HCT116 (cell line): ENCODE measurements around the gene FBXL14. TPM values are rescaled to one million over a fixed set of nuclear protein-coding genes. Genes with fewer than 3 reads are reported as not detected.
"Not testable (repeated sequence)": the region's sequence is repeated elsewhere in the genome, so short reads cannot be mapped to it uniquely, and the experiment has no call there.

ENCODE experiments used
- ATAC-seq: fragments of 200-7000 bp; cut with Tn5 transposase; 2 replicates; pipeline ENCODE4 v1.9.1; 2020; ENCODE audit warnings: mild to moderate bottlenecking, moderate library complexity
- BruUV-seq: library from RNA; stranded (reverse); fragments of 400-500 nt; replicated peaks from 2 replicates; lab custom pipeline; 2021; lab: Mats Ljungman, UMichigan
- CTCF ChIA-PET: fragments of 300-600 bp; sonication (Branson Sonifier 250); formaldehyde crosslinking; loops from one replicate; lab custom pipeline; 2021; ENCODE audit warnings: antibody characterized with exemption; lab: Charles Lee
- POLR2A ChIA-PET: fragments of 300-600, 350-600 bp; sonication (Branson Sonifier 250); formaldehyde crosslinking; loops from one replicate; lab custom pipeline; 2021; ENCODE audit warnings: antibody characterized with exemption; lab: Charles Lee
- RAD21 ChIA-PET, 2 experiments: fragments of 300-600 bp; sonication (Branson Sonifier 250); formaldehyde crosslinking; loops; one replicate each; lab custom pipeline; 2023; ENCODE audit warnings: low total read pairs in 2 of 2; ENCODE audit not compliant: uncharacterized antibody in 2 of 2, unreplicated experiment in 2 of 2, low non-redundant PET in 1 of 2; lab: Charles Lee
- DNase-seq: peaks from one replicate; pipeline ENCODE4 v3.0.0-alpha.2; 2010; ENCODE audit warnings: low read depth, low spot score
- H2AFZ ChIP-seq: fragments of 200-600 bp; shearing (Covaris generic), sonication (generic); 2 replicates; pipeline ENCODE4 v1.6.1; 2017; ENCODE audit warnings: low read depth, mixed run types, mixed read lengths, antibody characterized with exemption, low read length; ENCODE audit not compliant: poor library complexity, severe bottlenecking
- H3K27ac ChIP-seq: 2 replicates; pipeline ENCODE4 v1.5.1; 2012; ENCODE audit warnings: low read depth, low read length
- H3K27me3 ChIP-seq: fragments of 200-600 bp; sonication (generic); 2 replicates; pipeline ENCODE4 v1.6.1; 2016; ENCODE audit warnings: mixed run types, low read length, mixed read lengths; ENCODE audit not compliant: insufficient read depth
- H3K36me3 ChIP-seq, 2 experiments: fragments of 200-500 bp in 1 of 2; fragments of 200-600 bp in 1 of 2; sonication (Bioruptor generic) in 1 of 2; sonication (generic) in 1 of 2; 2 replicates each; pipeline versions ENCODE4 v1.5.1 to v1.6.1; 2014 to 2016; ENCODE audit warnings: low read length in 2 of 2, inconsistent platforms in 1 of 2, mixed read lengths in 1 of 2, mixed run types in 1 of 2; ENCODE audit not compliant: insufficient read depth in 2 of 2, control insufficient read depth in 1 of 2
- H3K4me1 ChIP-seq, 2 experiments: fragments of 200-600 bp in 1 of 2; sonication (generic) in 1 of 2; 2 replicates each; pipeline versions ENCODE4 v1.5.1 to v1.6.1; 2012 to 2017; ENCODE audit warnings: low read length in 2 of 2, inconsistent platforms in 1 of 2, mild to moderate bottlenecking in 1 of 2, mixed read lengths in 1 of 2, mixed run types in 1 of 2, moderate library complexity in 1 of 2; ENCODE audit not compliant: insufficient read depth in 2 of 2, control insufficient read depth in 1 of 2
- H3K4me2 ChIP-seq: fragments of 200-600 bp; sonication (generic); 2 replicates; pipeline ENCODE4 v1.6.1; 2017; ENCODE audit warnings: mixed run types, low read length, mixed read lengths
- H3K4me3 ChIP-seq, 2 experiments: fragments of 200-600 bp in 1 of 2; sonication (generic) in 1 of 2; replicated peaks in 1 of 2; 2 replicates each; pipeline ENCODE4 v1.5.1; 2011 to 2016; ENCODE audit warnings: low read length in 2 of 2, control low read depth in 1 of 2, low read depth in 1 of 2, mild to moderate bottlenecking in 1 of 2, mixed read lengths in 1 of 2, mixed run types in 1 of 2
- H3K79me2 ChIP-seq: fragments of 200-600 bp; sonication (generic); 2 replicates; pipeline ENCODE4 v1.6.1; 2017; ENCODE audit warnings: mild to moderate bottlenecking, mixed run types, low read length, moderate library complexity, mixed read lengths; ENCODE audit not compliant: insufficient read depth
- H3K9ac ChIP-seq: fragments of 200-600 bp; sonication (generic); 2 replicates; pipeline ENCODE4 v1.6.1; 2016; ENCODE audit warnings: low read length, mixed read lengths
- H3K9me2 ChIP-seq: fragments of 200-600 bp; sonication (generic), shearing (Covaris generic); 2 replicates; pipeline ENCODE4 v1.6.1; 2017; ENCODE audit warnings: mixed run types, mild to moderate bottlenecking, moderate library complexity; ENCODE audit not compliant: insufficient read depth
- H3K9me3 ChIP-seq, 2 experiments: fragments of 200-500 bp in 1 of 2; fragments of 200-600 bp in 1 of 2; sonication (Bioruptor generic) in 1 of 2; sonication (generic) in 1 of 2; 2 replicates each; pipeline ENCODE4 v1.6.1; 2014 to 2017; ENCODE audit warnings: low read length in 2 of 2, mixed read lengths in 2 of 2, inconsistent platforms in 1 of 2, low read depth in 1 of 2, mild to moderate bottlenecking in 1 of 2, mixed run types in 1 of 2, moderate library complexity in 1 of 2; ENCODE audit not compliant: control insufficient read depth in 1 of 2, insufficient read depth in 1 of 2
- H4K20me1 ChIP-seq: fragments of 200-600 bp; sonication (generic), shearing (Covaris generic); 2 replicates; pipeline ENCODE4 v1.6.1; 2017; ENCODE audit warnings: mixed run types, mild to moderate bottlenecking, moderate library complexity; ENCODE audit not compliant: insufficient read depth
- CEBPB ChIP-seq: IDR thresholded peaks from 2 replicates; pipeline ENCODE4 v1.6.1; 2012; ENCODE audit warnings: low read depth
- ELF1 ChIP-seq: IDR thresholded peaks from 2 replicates; pipeline ENCODE4 v1.6.1; 2012; ENCODE audit warnings: low read depth, borderline replicate concordance
- EZH2 ChIP-seq: fragments of 200-600 bp; sonication (generic); IDR thresholded peaks from 2 replicates; pipeline ENCODE4 v1.6.1; 2017; ENCODE audit warnings: antibody characterized with exemption, mixed run types
- EZH2phosphoT487 ChIP-seq: fragments of 200-600 bp; IDR thresholded peaks from 2 replicates; pipeline ENCODE4 v1.6.1; 2018; ENCODE audit warnings: antibody characterized with exemption, borderline replicate concordance
- FOSL1 ChIP-seq: IDR thresholded peaks from 2 replicates; pipeline ENCODE4 v1.6.1; 2012; ENCODE audit warnings: low read depth
- JUND ChIP-seq: IDR thresholded peaks from 2 replicates; pipeline ENCODE4 v1.6.1; 2012
- POLR2A ChIP-seq: IDR thresholded peaks from 2 replicates; pipeline ENCODE4 v1.7.0; 2011; ENCODE audit warnings: borderline replicate concordance; ENCODE audit not compliant: insufficient read depth, insufficient read length; ENCODE audit errors: extremely low read depth
- POLR2AphosphoS5 ChIP-seq: IDR thresholded peaks from 2 replicates; pipeline ENCODE4 v1.6.1; 2011; ENCODE audit warnings: mild to moderate bottlenecking, low read depth, low read length, moderate library complexity
- RAD21 ChIP-seq: IDR thresholded peaks from 2 replicates; pipeline ENCODE4 v1.6.1; 2012; ENCODE audit warnings: low read depth, mild to moderate bottlenecking
- SIN3A ChIP-seq: IDR thresholded peaks from 2 replicates; pipeline ENCODE4 v1.6.1; 2012; ENCODE audit warnings: low read depth
- SP1 ChIP-seq: IDR thresholded peaks from 2 replicates; pipeline ENCODE4 v1.6.1; 2012; ENCODE audit warnings: low read depth
- TCF7L2 ChIP-seq: IDR thresholded peaks from 2 replicates; pipeline ENCODE4 v1.7.0; 2011; ENCODE audit warnings: borderline replicate concordance, inconsistent platforms; ENCODE audit not compliant: insufficient read depth, insufficient read length; ENCODE audit errors: extremely low read depth
- ZFX ChIP-seq: fragments of 450-650 bp; IDR thresholded peaks from 2 replicates; pipeline ENCODE4 v1.6.1; 2017
- intact Hi-C: fragments of 100-400 bp; cut with micrococcal nuclease; formaldehyde crosslinking; loops from 2 replicates; pipeline ENCODE4 v1.10.0; 2022
- total RNA-seq: library from RNA; stranded (reverse); gene quantifications from one replicate; pipeline ENCODE4 v1.2.1, GENCODE V29; 2021; ENCODE audit not compliant: unreplicated experiment
- TF ChIP-seq, protein P1 (sequence below): IDR thresholded peaks from 2 replicates; pipeline ENCODE4 v1.6.1; 2011; ENCODE audit warnings: mild to moderate bottlenecking, low read length, moderate library complexity; ENCODE audit not compliant: insufficient replicate concordance; ENCODE audit errors: extremely low read depth
- TF ChIP-seq, protein P2 (sequence below): IDR thresholded peaks from 2 replicates; pipeline ENCODE4 v1.6.1; 2012; ENCODE audit warnings: low read depth
- TF ChIP-seq, protein P3 (sequence below): IDR thresholded peaks from 2 replicates; pipeline ENCODE4 v1.6.1; 2012

Gene FBXL14
- total RNA-seq, 1 experiment from 2014 or later, result 19.0 TPM

DNA sequence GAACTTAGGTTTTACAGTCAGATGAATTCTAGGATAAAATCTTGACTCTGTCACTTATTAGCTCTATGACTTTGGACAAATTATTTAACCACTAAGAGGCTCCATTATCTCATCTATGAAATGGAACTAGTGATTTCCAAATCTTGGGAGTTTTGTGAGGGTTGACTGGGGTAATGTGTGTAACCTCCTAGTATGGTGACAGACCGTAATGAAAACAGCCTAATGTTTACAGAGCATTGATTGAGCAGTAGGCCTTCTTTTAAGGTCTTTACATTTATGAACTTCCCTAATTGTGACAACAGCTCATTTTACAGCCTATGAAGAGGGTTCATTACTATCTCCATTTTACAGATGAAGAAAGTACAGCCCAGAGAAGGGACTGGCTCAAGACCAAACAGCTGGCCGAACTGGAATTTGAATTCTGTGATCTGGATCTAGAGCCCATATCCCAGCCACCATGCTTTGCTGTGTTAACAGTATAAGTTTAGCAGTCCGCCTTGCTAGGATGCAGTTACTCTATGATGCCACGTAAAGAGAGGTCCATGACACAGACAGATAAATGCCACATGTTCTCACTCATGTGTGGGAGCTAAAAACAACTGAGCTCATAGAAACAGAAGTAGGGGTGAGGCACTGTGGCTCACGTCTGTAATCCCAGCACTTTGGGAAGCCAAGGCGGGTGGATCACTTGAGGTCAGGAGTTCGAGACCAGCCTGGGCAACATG, 9.1 kb upstream of the FBXL14 start:
- H3K79me2 ChIP-seq, result no peaks in the 10 kb centered on the region
- RAD21 ChIA-PET, result interaction anchor here in 1 of 2 experiments (1.3 kb wide), 1 partner anchor 485 kb away, joined by 3 read pairs; no protein-coding TSS in a partner anchor
- H3K36me3 ChIP-seq, result no peaks in the 10 kb centered on the region
- no TSS peak for BruUV-seq
- H3K9ac ChIP-seq, result no peak overlapping the region
- intact Hi-C loops, result no loop called here
- no peak overlapping the region for H2AFZ ChIP-seq
- no peaks in the 10 kb centered on the region for H4K20me1 ChIP-seq
- no peaks in the 10 kb centered on the region for H3K27me3 ChIP-seq
- no peaks in the 10 kb centered on the region for H3K9me3 ChIP-seq
- peaks cover 8 to 22% of the 10 kb centered on the region in 2 experiments for H3K4me1 ChIP-seq
- H3K4me2 ChIP-seq, result no peak overlapping the region
- DNase-seq (no peak), ATAC-seq (no peak)
- H3K4me3 ChIP-seq, result no peak overlapping the region
- H3K27ac ChIP-seq, result no peak overlapping the region
- H3K9me2 ChIP-seq, result no peaks in the 10 kb centered on the region
- CTCF ChIA-PET, result interaction anchor here (1.1 to 2.0 kb wide), 5 partner anchors 9 to 1033 kb away, joined by 3 to 7 read pairs (median 4); no protein-coding TSS in a partner anchor
- TF ChIP-seq SP1 (no peak), SIN3A (no peak), POLR2AphosphoS5 (no peak), EZH2phosphoT487 (no peak), CEBPB (no peak), EZH2 (no peak), POLR2A (no peak), JUND (no peak), ZFX (no peak), TCF7L2 (no peak), ELF1 (no peak), FOSL1 (no peak), RAD21 (no peak)
- TF ChIP-seq, protein P1, sequence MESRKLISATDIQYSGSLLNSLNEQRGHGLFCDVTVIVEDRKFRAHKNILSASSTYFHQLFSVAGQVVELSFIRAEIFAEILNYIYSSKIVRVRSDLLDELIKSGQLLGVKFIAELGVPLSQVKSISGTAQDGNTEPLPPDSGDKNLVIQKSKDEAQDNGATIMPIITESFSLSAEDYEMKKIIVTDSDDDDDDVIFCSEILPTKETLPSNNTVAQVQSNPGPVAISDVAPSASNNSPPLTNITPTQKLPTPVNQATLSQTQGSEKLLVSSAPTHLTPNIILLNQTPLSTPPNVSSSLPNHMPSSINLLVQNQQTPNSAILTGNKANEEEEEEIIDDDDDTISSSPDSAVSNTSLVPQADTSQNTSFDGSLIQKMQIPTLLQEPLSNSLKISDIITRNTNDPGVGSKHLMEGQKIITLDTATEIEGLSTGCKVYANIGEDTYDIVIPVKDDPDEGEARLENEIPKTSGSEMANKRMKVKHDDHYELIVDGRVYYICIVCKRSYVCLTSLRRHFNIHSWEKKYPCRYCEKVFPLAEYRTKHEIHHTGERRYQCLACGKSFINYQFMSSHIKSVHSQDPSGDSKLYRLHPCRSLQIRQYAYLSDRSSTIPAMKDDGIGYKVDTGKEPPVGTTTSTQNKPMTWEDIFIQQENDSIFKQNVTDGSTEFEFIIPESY, result no peak
- TF ChIP-seq, protein P2, sequence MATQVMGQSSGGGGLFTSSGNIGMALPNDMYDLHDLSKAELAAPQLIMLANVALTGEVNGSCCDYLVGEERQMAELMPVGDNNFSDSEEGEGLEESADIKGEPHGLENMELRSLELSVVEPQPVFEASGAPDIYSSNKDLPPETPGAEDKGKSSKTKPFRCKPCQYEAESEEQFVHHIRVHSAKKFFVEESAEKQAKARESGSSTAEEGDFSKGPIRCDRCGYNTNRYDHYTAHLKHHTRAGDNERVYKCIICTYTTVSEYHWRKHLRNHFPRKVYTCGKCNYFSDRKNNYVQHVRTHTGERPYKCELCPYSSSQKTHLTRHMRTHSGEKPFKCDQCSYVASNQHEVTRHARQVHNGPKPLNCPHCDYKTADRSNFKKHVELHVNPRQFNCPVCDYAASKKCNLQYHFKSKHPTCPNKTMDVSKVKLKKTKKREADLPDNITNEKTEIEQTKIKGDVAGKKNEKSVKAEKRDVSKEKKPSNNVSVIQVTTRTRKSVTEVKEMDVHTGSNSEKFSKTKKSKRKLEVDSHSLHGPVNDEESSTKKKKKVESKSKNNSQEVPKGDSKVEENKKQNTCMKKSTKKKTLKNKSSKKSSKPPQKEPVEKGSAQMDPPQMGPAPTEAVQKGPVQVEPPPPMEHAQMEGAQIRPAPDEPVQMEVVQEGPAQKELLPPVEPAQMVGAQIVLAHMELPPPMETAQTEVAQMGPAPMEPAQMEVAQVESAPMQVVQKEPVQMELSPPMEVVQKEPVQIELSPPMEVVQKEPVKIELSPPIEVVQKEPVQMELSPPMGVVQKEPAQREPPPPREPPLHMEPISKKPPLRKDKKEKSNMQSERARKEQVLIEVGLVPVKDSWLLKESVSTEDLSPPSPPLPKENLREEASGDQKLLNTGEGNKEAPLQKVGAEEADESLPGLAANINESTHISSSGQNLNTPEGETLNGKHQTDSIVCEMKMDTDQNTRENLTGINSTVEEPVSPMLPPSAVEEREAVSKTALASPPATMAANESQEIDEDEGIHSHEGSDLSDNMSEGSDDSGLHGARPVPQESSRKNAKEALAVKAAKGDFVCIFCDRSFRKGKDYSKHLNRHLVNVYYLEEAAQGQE, result no peak
- TF ChIP-seq, protein P3, sequence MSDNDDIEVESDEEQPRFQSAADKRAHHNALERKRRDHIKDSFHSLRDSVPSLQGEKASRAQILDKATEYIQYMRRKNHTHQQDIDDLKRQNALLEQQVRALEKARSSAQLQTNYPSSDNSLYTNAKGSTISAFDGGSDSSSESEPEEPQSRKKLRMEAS, result no peak
- POLR2A ChIA-PET, result no interaction called here

DNA sequence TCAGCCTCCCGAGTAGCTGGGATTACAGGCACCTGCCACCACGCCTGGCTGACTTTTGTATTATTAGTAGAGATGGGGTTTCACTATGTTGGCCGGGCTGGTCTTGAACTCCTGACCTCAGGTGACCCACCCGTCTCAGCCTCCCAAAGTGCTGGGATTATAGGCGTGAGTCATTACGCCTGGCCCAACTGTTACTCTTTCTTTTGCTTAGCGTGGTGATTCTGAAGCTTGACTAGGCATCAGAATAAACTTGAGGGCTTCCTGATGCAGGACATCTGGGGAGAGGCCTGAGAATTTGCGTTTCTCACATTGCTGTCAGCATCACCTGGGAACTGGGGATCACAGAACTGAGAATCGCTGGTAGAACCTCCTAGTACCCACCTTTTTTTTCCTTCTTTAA, 8.3 kb upstream of the FBXL14 start:
- RAD21 ChIA-PET, H3K36me3 ChIP-seq, ATAC-seq, POLR2A ChIA-PET, H4K20me1 ChIP-seq, H3K27me3 ChIP-seq, H3K79me2 ChIP-seq, H3K4me2 ChIP-seq, H3K27ac ChIP-seq, H3K4me3 ChIP-seq, H2AFZ ChIP-seq, H3K9ac ChIP-seq, H3K9me2 ChIP-seq, DNase-seq, H3K9me3 ChIP-seq, intact Hi-C loops, BruUV-seq: not testable (repeated sequence)
- CTCF ChIA-PET, result interaction anchor here (0.7 to 2.0 kb wide), 6 partner anchors 9 to 1032 kb away, joined by 3 to 7 read pairs (median 4); no protein-coding TSS in a partner anchor
- H3K4me1 ChIP-seq, result peaks cover 8 to 22% of the 10 kb centered on the region in 2 experiments
